CD14-positive monocyte (primary cell): Measurements from ENCODE around the gene IRAK1. TPM values are rescaled to one million over a fixed set of nuclear protein-coding genes. Genes with fewer than 3 reads are reported as not detected.

Experiments used
- DNase-seq, 3 donors: peaks; one replicate each; pipeline ENCODE4 v3.0.0-alpha.2; 2011 to 2022
- H2AFZ ChIP-seq: 2 replicates; pipeline ENCODE4 v1.6.0; 2012; ENCODE audit warnings: mild to moderate bottlenecking, low read depth, low read length, inconsistent platforms; ENCODE audit not compliant: insufficient read depth, poor library complexity, severe bottlenecking
- H3K27ac ChIP-seq, 2 donors: 1 replicate in 1 of 2; 2 replicates in 1 of 2; pipeline ENCODE4 v1.5.1; 2012 to 2013; ENCODE audit warnings: low read length in 2 of 2, control low read depth in 1 of 2, inconsistent platforms in 1 of 2, low read depth in 1 of 2, mild to moderate bottlenecking in 1 of 2
- H3K27me3 ChIP-seq, 2 donors: one replicate each; pipeline versions ENCODE4 v1.6.0 to v1.6.1; 2011 to 2013; ENCODE audit warnings: low read length in 2 of 2; ENCODE audit not compliant: control insufficient read depth in 2 of 2, insufficient read depth in 2 of 2
- H3K36me3 ChIP-seq, 2 donors: replicated peaks in 1 of 2; 1 replicate in 1 of 2; 2 replicates in 1 of 2; pipeline versions ENCODE4 v1.5.1 to v1.6.1; 2012 to 2013; ENCODE audit warnings: low read length in 2 of 2, control low read depth in 1 of 2, inconsistent platforms in 1 of 2, mild to moderate bottlenecking in 1 of 2; ENCODE audit not compliant: insufficient read depth in 2 of 2, control insufficient read depth in 1 of 2
- H3K4me1 ChIP-seq, 2 donors: 1 replicate in 1 of 2; 2 replicates in 1 of 2; pipeline versions ENCODE4 v1.5.1 to v1.6.1; 2012 to 2013; ENCODE audit warnings: low read length in 2 of 2, control low read depth in 1 of 2, inconsistent platforms in 1 of 2, mild to moderate bottlenecking in 1 of 2, moderate library complexity in 1 of 2; ENCODE audit not compliant: insufficient read depth in 2 of 2, control insufficient read depth in 1 of 2
- H3K4me2 ChIP-seq: replicated peaks from 2 replicates; pipeline ENCODE3; 2012; ENCODE audit warnings: low read length, moderate library complexity, mild to moderate bottlenecking; ENCODE audit not compliant: poor library complexity, severe bottlenecking; ENCODE audit errors: extremely low read depth
- H3K4me3 ChIP-seq, 3 experiments: fragments of 200-600 bp in 1 of 3; sonication (generic) in 1 of 3; replicated peaks in 1 of 3; 1 replicate in 2 of 3; 2 replicates in 1 of 3; pipeline ENCODE4 v1.5.1; 2011 to 2013; ENCODE audit warnings: low read length in 3 of 3, mild to moderate bottlenecking in 3 of 3, control low read depth in 2 of 3, low read depth in 2 of 3, inconsistent platforms in 1 of 3, moderate library complexity in 1 of 3
- H3K79me2 ChIP-seq: 2 replicates; pipeline ENCODE4 v1.6.0; 2012; ENCODE audit warnings: mild to moderate bottlenecking, control low read depth, inconsistent platforms, low read length, moderate library complexity; ENCODE audit not compliant: insufficient read depth
- H3K9ac ChIP-seq: 2 replicates; pipeline ENCODE4 v1.6.0; 2017; ENCODE audit warnings: low read length, mild to moderate bottlenecking; ENCODE audit not compliant: insufficient read depth, poor library complexity, severe bottlenecking
- H3K9me3 ChIP-seq, 2 donors: replicated peaks in 1 of 2; 1 replicate in 1 of 2; 2 replicates in 1 of 2; pipeline versions ENCODE4 v1.5.1 to v1.6.1; 2012 to 2013; ENCODE audit warnings: low read length in 2 of 2, control low read depth in 1 of 2; ENCODE audit not compliant: control insufficient read depth in 1 of 2, insufficient read depth in 1 of 2
- H4K20me1 ChIP-seq: 2 replicates; pipeline ENCODE4 v1.6.0; 2012; ENCODE audit warnings: mild to moderate bottlenecking, low read length, control low read depth, moderate library complexity; ENCODE audit not compliant: insufficient read depth
- H3K27ac Mint-ChIP-seq, 7 donors: one replicate each; pipeline ENCODE4 v1.8.0; 2020; ENCODE audit warnings: mild to moderate bottlenecking in 7 of 7, mixed read lengths in 7 of 7, moderate library complexity in 6 of 7, inconsistent platforms in 2 of 7
- H3K27me3 Mint-ChIP-seq, 3 donors: one replicate each; pipeline ENCODE4 v1.8.0; 2021 to 2022; ENCODE audit warnings: low read depth in 3 of 3, mild to moderate bottlenecking in 3 of 3, mixed read lengths in 3 of 3, moderate library complexity in 3 of 3, inconsistent platforms in 1 of 3
- H3K36me3 Mint-ChIP-seq, 2 donors: one replicate each; pipeline ENCODE4 v1.8.0; 2020; ENCODE audit warnings: mixed read lengths in 2 of 2, inconsistent platforms in 1 of 2, mild to moderate bottlenecking in 1 of 2
- H3K4me1 Mint-ChIP-seq: one replicate; pipeline ENCODE4 v1.8.0; 2020; ENCODE audit warnings: mild to moderate bottlenecking, mixed read lengths
- H3K4me3 Mint-ChIP-seq, 2 donors: one replicate each; pipeline ENCODE4 v1.8.0; 2020; ENCODE audit warnings: mild to moderate bottlenecking in 2 of 2, mixed read lengths in 2 of 2, moderate library complexity in 1 of 2
- H3K9me3 Mint-ChIP-seq, 7 donors: one replicate each; pipeline ENCODE4 v1.8.0; 2020 to 2022; ENCODE audit warnings: mixed read lengths in 7 of 7, mild to moderate bottlenecking in 6 of 7, moderate library complexity in 6 of 7, inconsistent platforms in 2 of 7
- WGBS: methylation state at CpG from one replicate; pipeline ENCODE4 v1.1.5; 2013; ENCODE audit warnings: missing lambda C conversion rate; ENCODE audit not compliant: insufficient coverage; 5-methylcytosine and 5-hydroxymethylcytosine counted together
- intact Hi-C, 2 donors: fragments of 100-400 bp; cut with micrococcal nuclease; formaldehyde crosslinking; loops; one replicate each; pipeline versions ENCODE4 v1.15.0 to v1.15.1; 2023
- polyA plus RNA-seq, 3 donors: library from polyadenylated mRNA; depleted of rRNA in 1 of 3; unstranded in 2 of 3; stranded (reverse) in 1 of 3; fragments of 300-500 nt in 2 of 3; fragments of >200 nt in 1 of 3; fragmentation: Illumina TruSeq in 2 of 3; gene quantifications; 1 replicate in 2 of 3; 2 replicates in 1 of 3; pipeline ENCODE4 v1.2.3, GENCODE V29; 2012 to 2021
- TF ChIP-seq, protein P1 (sequence below): fragments of 200-600 bp; IDR thresholded peaks from one replicate; pipeline ENCODE4 v1.8.0; 2022; ENCODE audit warnings: antibody characterized with exemption, mild to moderate bottlenecking

IRAK1 gene
- polyA plus RNA-seq, 3 donors: 47.8 to 109 (median 49.5) TPM

DNA sequence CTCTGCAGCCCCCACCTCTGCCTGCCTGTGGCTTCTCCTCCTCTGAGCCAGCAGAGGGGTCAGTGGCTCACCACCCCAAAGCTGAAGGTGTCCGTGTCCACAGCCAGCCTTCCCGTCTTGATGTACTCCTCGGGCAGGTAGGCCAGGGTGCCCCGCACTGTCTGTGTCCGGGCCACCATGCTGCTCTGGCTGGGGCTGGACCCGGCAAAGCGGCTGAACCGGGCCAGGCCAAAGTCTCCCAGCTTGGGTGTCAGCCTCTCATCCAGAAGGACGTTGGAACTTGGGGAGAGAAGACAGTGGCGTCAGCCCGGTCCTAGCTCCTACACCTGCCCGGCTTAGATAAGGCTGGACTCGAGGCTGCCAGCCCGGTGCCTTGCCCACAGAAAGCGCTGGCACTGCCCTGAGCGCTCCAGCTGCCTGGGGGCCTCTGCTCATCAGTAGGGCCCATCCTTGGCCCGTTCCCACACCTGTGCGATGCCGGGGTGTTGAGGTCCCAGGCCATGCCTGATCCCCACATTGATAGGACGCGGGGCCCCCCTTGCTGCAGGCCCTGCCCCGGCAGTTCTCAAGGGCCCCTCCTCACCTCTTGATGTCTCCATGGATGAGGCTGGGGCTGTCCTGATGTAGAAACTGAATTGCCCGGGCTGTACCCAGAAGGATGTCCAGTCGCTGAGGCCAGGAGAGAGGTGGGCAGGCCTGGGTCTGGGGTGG is 3.2 kb downstream of the IRAK1 start:
- Mint-ChIP-seq H3K4me3 (no peak overlapping the region), H3K36me3 (peaks cover 26 to 53% of the 10 kb centered on the region in 2 donors), H3K27me3 (peaks cover 0 to 36% (median 0%) of the 10 kb centered on the region in 3 donors), H3K4me1 (peaks cover 24% of the 10 kb centered on the region), H3K9me3 (peaks cover 0 to 7% (median 0%) of the 10 kb centered on the region in 7 donors), H3K27ac (peak overlapping the region in 1 of 7 donors; percentile 63)
- Histone ChIP-seq H2AFZ (no peak overlapping the region), H4K20me1 (peaks cover 74% of the 10 kb centered on the region), H3K27me3 (no peaks in the 10 kb centered on the region), H3K36me3 (peaks cover 53 to 55% of the 10 kb centered on the region in 2 donors), H3K4me3 (no peak overlapping the region), H3K4me1 (peaks cover 38 to 46% of the 10 kb centered on the region in 2 donors), H3K27ac (no peak overlapping the region), H3K9me3 (peaks cover 0 to 5% of the 10 kb centered on the region in 2 donors), H3K79me2 (peaks cover 50% of the 10 kb centered on the region), H3K4me2 (no peak overlapping the region), H3K9ac (no peak overlapping the region)
- TF ChIP-seq, protein P1, sequence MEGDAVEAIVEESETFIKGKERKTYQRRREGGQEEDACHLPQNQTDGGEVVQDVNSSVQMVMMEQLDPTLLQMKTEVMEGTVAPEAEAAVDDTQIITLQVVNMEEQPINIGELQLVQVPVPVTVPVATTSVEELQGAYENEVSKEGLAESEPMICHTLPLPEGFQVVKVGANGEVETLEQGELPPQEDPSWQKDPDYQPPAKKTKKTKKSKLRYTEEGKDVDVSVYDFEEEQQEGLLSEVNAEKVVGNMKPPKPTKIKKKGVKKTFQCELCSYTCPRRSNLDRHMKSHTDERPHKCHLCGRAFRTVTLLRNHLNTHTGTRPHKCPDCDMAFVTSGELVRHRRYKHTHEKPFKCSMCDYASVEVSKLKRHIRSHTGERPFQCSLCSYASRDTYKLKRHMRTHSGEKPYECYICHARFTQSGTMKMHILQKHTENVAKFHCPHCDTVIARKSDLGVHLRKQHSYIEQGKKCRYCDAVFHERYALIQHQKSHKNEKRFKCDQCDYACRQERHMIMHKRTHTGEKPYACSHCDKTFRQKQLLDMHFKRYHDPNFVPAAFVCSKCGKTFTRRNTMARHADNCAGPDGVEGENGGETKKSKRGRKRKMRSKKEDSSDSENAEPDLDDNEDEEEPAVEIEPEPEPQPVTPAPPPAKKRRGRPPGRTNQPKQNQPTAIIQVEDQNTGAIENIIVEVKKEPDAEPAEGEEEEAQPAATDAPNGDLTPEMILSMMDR: no peak
- intact Hi-C loops: loop anchor here in 1 of 2 donors (10.0 kb wide), 1 partner anchor 78 kb away; the partner anchor contains the start of gene MECP2
- DNase-seq: no peak
- WGBS: 98% methylated on average over 12 of the region's 24 CpGs

DNA sequence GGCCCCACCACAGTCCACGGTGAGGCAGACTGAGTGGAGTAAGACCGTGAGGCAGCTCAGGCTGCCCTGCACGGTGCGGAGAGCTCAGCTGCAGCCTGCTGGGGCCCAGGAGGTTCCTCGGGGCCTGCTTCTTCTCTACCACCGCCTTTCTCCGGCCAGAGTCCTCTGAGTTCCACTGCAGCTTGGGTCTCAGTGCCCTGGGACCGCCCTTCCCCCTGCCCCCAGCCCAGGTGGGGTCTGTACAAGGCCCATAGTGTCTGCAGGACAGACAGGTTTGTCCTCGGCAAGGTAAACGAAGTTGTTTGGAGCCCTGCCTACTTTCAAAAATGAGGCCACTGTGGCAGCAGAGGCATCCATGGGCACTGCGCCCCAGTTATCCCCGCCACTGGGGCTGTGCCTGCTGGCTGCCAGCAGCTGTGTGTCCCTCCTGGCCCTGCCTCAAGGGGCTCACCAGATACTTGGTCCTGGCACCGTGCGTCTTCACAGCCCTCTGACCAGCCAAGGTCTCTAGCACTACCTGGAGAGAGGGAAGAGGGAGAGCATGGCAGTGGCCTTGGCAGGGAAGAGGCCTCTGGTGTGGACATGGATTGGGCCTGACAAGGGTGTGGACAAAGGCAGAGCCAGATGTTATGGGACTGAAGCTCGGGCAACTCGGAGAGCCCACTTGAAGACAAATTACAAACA is 4.0 kb downstream of the IRAK1 start:
- H3K27me3 Mint-ChIP-seq: peaks cover 0 to 44% (median 0%) of the 10 kb centered on the region in 3 donors
- peak overlapping the region in 5 of 7 donors; percentile 36 to 86 (median 48) for H3K27ac Mint-ChIP-seq
- H3K9me3 Mint-ChIP-seq: peaks cover 0 to 7% (median 0%) of the 10 kb centered on the region in 7 donors
- Histone ChIP-seq H3K27ac (no peak overlapping the region), H3K4me2 (no peak overlapping the region), H3K36me3 (peaks cover 56 to 58% of the 10 kb centered on the region in 2 donors), H3K79me2 (peaks cover 50% of the 10 kb centered on the region), H3K4me1 (peaks cover 38 to 46% of the 10 kb centered on the region in 2 donors), H4K20me1 (peaks cover 69% of the 10 kb centered on the region), H3K27me3 (no peaks in the 10 kb centered on the region), H3K4me3 (no peak overlapping the region), H3K9me3 (peaks cover 0 to 1% of the 10 kb centered on the region in 2 donors), H3K9ac (no peak overlapping the region), H2AFZ (no peak overlapping the region)
- intact Hi-C loops: loop anchor here in 1 of 2 donors (10.0 kb wide), 1 partner anchor 79 kb away; the partner anchor contains the start of gene MECP2
- no peak for DNase-seq
- TF ChIP-seq, protein P1: no peak
- 91% methylated on average over 6 of the region's 16 CpGs for WGBS
- peak overlapping the region in 1 of 2 donors; percentile 59 for H3K4me3 Mint-ChIP-seq
- peaks cover 23% of the 10 kb centered on the region for H3K4me1 Mint-ChIP-seq
- peaks cover 27 to 56% of the 10 kb centered on the region in 2 donors for H3K36me3 Mint-ChIP-seq
